Measurements from ENCODE around the gene CDKN1B. TPM values are rescaled to one million over a fixed set of nuclear protein-coding genes. Genes with fewer than 3 reads are reported as not detected.

Gene CDKN1B
- total RNA-seq, 6 experiments from 2014 or later: 18.3 to 28.6 (median 24.5) TPM

DNA sequence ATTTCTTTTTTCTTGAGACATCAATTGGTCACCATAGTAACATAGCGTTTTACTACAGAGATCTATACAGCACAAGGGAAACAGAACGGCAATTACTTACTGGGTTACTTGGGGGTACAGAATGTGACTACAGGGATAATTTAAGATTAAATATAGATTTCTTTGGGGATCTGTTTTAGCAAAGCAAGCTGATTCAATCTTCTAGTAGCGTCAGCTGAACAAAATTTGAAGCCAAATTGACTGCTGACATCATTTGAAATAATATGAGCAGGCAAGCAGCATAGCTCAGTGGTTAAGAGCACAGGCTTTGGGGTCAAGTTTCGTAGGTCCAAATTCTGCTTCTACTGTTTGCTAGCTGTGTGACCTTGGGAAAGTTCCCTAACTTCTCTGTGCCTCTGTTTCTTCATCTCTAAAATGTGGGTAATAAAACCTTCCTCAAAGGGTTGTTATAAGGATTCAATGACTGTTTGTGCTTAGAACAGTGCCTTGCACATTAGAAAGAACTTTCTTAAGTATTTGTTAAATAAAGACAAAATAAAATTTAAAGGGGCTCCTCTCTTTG lies 34.0 kb upstream of the CDKN1B start:
- Histone ChIP-seq H3K36me3 (no peaks in the 10 kb centered on the region), H3K27me3 (no peaks in the 10 kb centered on the region), H3K27ac (no peak overlapping the region), H3K4me3 (no peak overlapping the region), H3K9me3 (no peaks in the 10 kb centered on the region), H3K4me1 (no peaks in the 10 kb centered on the region)
- DNase-seq: no peak
- intact Hi-C loops (cut with DNase I): no loop called here
- no peak for TF ChIP-seq POLR2A (IDR thresholded peaks at IDR 0.05)
- no peak for ATAC-seq
- 72% methylated on average over 4 of the region's 4 CpGs for WGBS (ENCODE audit: insufficient coverage, low coverage, low lambda C conversion rate, missing lambda C conversion rate)

DNA sequence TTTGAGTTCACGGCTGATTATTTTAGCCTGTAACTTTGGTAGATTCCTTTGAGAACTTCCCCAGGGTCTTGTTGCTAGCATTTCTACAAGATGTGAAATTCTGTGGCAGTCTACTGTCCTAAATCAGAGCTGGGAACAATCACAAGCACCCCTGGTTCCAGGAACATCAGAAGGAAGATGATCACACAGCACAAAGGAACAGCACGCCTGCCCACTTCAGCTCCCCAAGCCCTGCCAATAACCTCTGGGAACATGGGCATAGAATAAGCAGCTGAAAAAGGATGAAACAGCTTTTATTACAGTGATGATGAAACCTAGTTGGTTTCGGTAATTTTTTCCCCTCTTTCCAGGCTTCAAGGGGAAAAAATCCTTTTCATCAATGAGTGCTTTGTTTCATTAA lies 33.4 kb upstream of the CDKN1B start:
- no peak for ATAC-seq
- no peaks in the 10 kb centered on the region for H3K9me3 ChIP-seq
- H3K4me3 ChIP-seq: no peak overlapping the region
- intact Hi-C loops (cut with DNase I): no loop called here
- no peaks in the 10 kb centered on the region for H3K4me1 ChIP-seq
- H3K36me3 ChIP-seq: no peaks in the 10 kb centered on the region
- WGBS (ENCODE audit: insufficient coverage, low coverage, low lambda C conversion rate, missing lambda C conversion rate): 72% methylated on average over 3 of the region's 3 CpGs
- TF ChIP-seq POLR2A (IDR thresholded peaks at IDR 0.05): no peak
- TF ChIP-seq, protein P1, sequence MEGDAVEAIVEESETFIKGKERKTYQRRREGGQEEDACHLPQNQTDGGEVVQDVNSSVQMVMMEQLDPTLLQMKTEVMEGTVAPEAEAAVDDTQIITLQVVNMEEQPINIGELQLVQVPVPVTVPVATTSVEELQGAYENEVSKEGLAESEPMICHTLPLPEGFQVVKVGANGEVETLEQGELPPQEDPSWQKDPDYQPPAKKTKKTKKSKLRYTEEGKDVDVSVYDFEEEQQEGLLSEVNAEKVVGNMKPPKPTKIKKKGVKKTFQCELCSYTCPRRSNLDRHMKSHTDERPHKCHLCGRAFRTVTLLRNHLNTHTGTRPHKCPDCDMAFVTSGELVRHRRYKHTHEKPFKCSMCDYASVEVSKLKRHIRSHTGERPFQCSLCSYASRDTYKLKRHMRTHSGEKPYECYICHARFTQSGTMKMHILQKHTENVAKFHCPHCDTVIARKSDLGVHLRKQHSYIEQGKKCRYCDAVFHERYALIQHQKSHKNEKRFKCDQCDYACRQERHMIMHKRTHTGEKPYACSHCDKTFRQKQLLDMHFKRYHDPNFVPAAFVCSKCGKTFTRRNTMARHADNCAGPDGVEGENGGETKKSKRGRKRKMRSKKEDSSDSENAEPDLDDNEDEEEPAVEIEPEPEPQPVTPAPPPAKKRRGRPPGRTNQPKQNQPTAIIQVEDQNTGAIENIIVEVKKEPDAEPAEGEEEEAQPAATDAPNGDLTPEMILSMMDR (IDR thresholded peaks at IDR 0.05): no peak
- no peak for DNase-seq
- no peaks in the 10 kb centered on the region for H3K27me3 ChIP-seq
- no peak overlapping the region for H3K27ac ChIP-seq

DNA sequence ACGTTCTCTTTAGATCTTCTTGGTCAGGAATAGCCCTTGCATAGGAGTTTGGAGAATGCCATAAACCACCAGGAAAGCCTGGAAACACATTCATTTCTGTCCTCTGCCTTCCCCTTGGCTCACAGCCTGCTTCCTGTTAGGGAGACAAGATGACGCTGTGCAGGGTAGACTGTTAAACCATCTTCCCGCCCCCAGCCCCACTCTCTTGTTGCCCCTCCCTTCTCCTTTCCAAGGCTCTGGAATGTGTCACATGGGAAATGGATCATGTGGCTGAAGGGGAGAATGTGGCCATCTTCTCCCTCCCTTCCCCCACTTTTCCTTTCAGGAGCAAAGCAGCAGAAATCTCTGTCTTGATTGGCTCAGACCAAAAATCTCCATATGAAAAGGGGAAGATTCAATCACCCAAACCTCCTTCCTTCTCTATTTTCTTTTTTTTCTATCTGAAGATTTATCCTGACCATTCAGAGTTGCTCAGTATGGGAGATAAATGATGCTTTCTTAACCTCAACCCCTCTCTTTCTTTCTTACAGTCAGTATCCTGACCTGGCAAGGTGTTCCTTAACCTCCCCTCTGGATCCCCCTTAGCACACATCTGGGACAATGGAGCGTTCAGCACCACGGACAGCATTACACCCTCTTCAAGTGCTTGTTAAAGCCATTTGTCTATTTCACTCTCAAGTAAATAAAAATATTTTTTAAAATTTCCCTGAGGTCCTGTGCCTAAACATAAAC lies 32.6 kb upstream of the CDKN1B start:
- no peaks in the 10 kb centered on the region for H3K9me3 ChIP-seq
- intact Hi-C loops (cut with DNase I): no loop called here
- peak in 1 of 4 donors; percentile 38 for ATAC-seq
- WGBS (ENCODE audit: insufficient coverage, low coverage, low lambda C conversion rate, missing lambda C conversion rate): 8% methylated on average over 5 of the region's 5 CpGs
- TF ChIP-seq, protein P1 (IDR thresholded peaks at IDR 0.05): no peak
- no peak for TF ChIP-seq POLR2A (IDR thresholded peaks at IDR 0.05)
- no peak overlapping the region for H3K4me3 ChIP-seq
- no peaks in the 10 kb centered on the region for H3K27me3 ChIP-seq
- H3K27ac ChIP-seq: no peak overlapping the region
- no peak for DNase-seq
- no peaks in the 10 kb centered on the region for H3K36me3 ChIP-seq
- no peaks in the 10 kb centered on the region for H3K4me1 ChIP-seq

DNA sequence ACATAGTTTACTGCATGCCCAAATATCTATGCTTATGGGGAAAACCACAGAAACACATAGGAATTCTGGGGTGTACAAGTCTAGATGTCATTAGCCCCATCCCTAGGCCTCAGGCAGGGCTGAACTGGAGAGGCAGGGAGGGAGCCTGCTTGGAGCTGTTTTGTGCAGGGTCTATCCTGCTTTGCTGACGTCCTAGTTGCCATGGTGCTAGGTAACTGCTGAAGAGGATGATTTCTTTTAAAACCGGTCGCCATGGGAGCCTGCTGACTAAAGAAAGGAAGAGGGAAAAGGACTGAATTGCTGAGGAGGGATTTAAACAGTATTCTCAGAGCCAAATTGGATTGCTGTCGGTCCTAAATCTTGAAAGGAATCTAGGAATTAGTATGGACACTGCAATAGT lies 31.9 kb upstream of the CDKN1B start:
- no peak for TF ChIP-seq POLR2A (IDR thresholded peaks at IDR 0.05)
- TF ChIP-seq, protein P1 (IDR thresholded peaks at IDR 0.05): no peak
- Histone ChIP-seq H3K4me3 (no peak overlapping the region), H3K27ac (no peak overlapping the region), H3K27me3 (no peaks in the 10 kb centered on the region), H3K9me3 (no peaks in the 10 kb centered on the region), H3K36me3 (no peaks in the 10 kb centered on the region), H3K4me1 (no peaks in the 10 kb centered on the region)
- 29% methylated on average over 2 of the region's 4 CpGs for WGBS (ENCODE audit: insufficient coverage, low coverage, low lambda C conversion rate, missing lambda C conversion rate)
- ATAC-seq (no peak), DNase-seq (no peak)
- intact Hi-C loops (cut with DNase I): no loop called here

DNA sequence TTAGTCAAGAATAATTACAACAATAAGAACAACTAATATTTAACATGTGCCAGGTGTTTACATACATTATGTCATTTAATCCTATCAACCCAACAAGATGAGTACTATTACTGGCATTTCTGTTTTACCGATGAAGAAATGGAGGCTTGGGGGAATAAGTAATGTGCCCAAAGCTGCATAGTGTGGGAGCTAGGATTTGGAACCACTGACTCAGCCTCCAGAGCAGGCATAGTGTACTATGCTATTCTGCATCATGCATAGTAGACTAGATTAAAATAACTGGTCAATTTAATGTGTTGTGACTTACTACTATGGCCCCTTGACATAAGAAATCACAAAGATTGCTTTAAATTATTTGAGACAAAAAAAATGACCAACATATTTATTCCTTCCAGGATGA lies 30.7 kb upstream of the CDKN1B start:
- Histone ChIP-seq H3K27ac (no peak overlapping the region), H3K27me3 (no peaks in the 10 kb centered on the region), H3K4me1 (no peaks in the 10 kb centered on the region), H3K36me3 (no peaks in the 10 kb centered on the region), H3K4me3 (no peak overlapping the region), H3K9me3 (no peaks in the 10 kb centered on the region)
- no peak for ATAC-seq
- DNase-seq: no peak
- no peak for TF ChIP-seq POLR2A (IDR thresholded peaks at IDR 0.05)
- TF ChIP-seq, protein P1 (IDR thresholded peaks at IDR 0.05): no peak
- 100% methylated on average over 1 of the region's 1 CpG for WGBS (ENCODE audit: insufficient coverage, low coverage, low lambda C conversion rate, missing lambda C conversion rate)
- intact Hi-C loops (cut with DNase I): no loop called here

All from right lobe of liver (tissue), 6 donors.